Neuron (in vitro differentiated cells): ENCODE measurements around the gene RBM47.

Experiments used
- H2AFZ ChIP-seq: one replicate; pipeline ENCODE4 v1.6.1; 2013; ENCODE audit warnings: low read depth, mild to moderate bottlenecking, inconsistent platforms, low read length, moderate library complexity
- H3K27me3 ChIP-seq: one replicate; pipeline ENCODE4 v1.6.1; 2013; ENCODE audit warnings: low read length; ENCODE audit not compliant: insufficient read depth
- H3K36me3 ChIP-seq: one replicate; pipeline ENCODE4 v1.6.1; 2013; ENCODE audit warnings: low read length; ENCODE audit not compliant: insufficient read depth
- H3K4me1 ChIP-seq: one replicate; pipeline ENCODE4 v1.6.1; 2013; ENCODE audit warnings: low read length; ENCODE audit not compliant: insufficient read depth
- H3K4me3 ChIP-seq: 2 replicates; pipeline ENCODE4 v1.5.1; 2013; ENCODE audit warnings: mild to moderate bottlenecking, low read length, moderate library complexity
- H3K9me3 ChIP-seq: one replicate; pipeline ENCODE4 v1.6.1; 2013; ENCODE audit warnings: low read length

RBM47 gene

GRCh38 chr4:40577588-40578253, 51.9 kb downstream of the RBM47 start:
- Histone ChIP-seq H3K4me1 (no peaks in the 10 kb centered on the region), H3K36me3 (no peaks in the 10 kb centered on the region), H3K9me3 (no peaks in the 10 kb centered on the region), H2AFZ (no peak overlapping the region), H3K4me3 (no peak overlapping the region), H3K27me3 (no peaks in the 10 kb centered on the region)

- no peaks in the 10 kb centered on the region for H3K36me3 ChIP-seq
- H2AFZ ChIP-seq = no peak overlapping the region
- no peaks in the 10 kb centered on the region for H3K9me3 ChIP-seq
- H3K4me1 ChIP-seq = no peaks in the 10 kb centered on the region
- no peaks in the 10 kb centered on the region for H3K27me3 ChIP-seq
- no peak overlapping the region for H3K4me3 ChIP-seq
Observed at GRCh38 chr4:40576651-40577480, 52.8 kb downstream of the RBM47 start.

DNA sequence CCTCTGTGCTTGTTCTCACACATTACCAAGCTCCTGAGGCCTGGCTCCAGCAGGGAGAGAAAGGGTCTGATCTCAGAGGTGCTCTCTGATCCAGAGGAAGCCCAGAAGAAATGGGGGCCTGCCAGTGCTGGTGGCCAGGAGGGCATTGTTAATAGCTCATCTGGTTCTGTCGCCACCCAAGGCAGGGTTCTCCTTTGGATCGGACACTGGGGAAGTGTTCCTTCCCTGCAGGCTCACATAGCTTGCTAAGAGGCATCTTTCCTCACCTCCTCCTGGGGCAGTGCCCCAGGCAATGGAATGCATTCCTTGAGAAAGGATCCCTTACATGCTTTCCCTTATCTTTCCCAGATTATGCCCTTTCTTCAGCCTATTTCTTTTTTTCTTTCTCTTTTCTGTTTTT, 53.8 kb downstream of the RBM47 start:
- no peaks in the 10 kb centered on the region for H3K4me1 ChIP-seq
- H3K36me3 ChIP-seq = no peaks in the 10 kb centered on the region
- no peaks in the 10 kb centered on the region for H3K27me3 ChIP-seq
- H3K9me3 ChIP-seq = no peaks in the 10 kb centered on the region
- no peak overlapping the region for H3K4me3 ChIP-seq
- no peak overlapping the region for H2AFZ ChIP-seq

GRCh38 chr4:40573593-40574311, 55.9 kb downstream of the RBM47 start:
- no peak overlapping the region for H3K4me3 ChIP-seq
- H2AFZ ChIP-seq = no peak overlapping the region
- H3K9me3 ChIP-seq = no peaks in the 10 kb centered on the region
- H3K27me3 ChIP-seq = no peaks in the 10 kb centered on the region
- no peaks in the 10 kb centered on the region for H3K36me3 ChIP-seq
- no peaks in the 10 kb centered on the region for H3K4me1 ChIP-seq

DNA sequence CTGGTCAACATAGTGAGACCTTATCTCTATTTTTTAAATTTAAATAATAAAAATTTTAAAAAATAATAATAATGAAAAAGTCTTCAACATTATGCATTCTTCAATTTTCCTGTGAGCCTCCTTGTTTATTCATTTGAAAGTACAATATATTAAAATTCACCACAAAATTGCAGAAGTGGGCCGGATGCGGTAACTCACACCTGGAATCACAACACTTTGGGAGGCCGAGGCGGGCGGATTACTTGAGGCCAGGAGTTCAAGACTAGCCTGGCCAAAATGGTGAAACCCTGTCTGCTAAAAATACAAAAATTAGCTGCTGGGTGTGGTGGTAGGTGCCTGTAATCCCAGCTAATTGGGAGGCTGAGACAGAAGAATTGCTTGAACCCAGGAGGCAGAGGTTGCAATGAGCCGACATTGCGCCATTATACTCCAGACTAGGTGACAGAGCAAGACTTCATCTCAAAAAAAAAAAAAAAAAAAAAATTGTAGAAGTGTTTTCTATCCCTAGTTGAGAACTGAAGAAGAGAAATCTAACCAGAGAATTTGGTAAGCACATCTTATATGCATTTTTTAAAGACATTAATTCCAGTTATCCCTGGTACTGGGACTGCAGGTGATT, 56.9 kb downstream of the RBM47 start:
- Histone ChIP-seq H3K9me3 (no peaks in the 10 kb centered on the region), H3K4me3 (no peak overlapping the region), H2AFZ (no peak overlapping the region), H3K36me3 (no peaks in the 10 kb centered on the region), H3K27me3 (no peaks in the 10 kb centered on the region), H3K4me1 (no peaks in the 10 kb centered on the region)

- H3K4me1 ChIP-seq = no peaks in the 10 kb centered on the region
- H3K9me3 ChIP-seq = no peaks in the 10 kb centered on the region
- H3K4me3 ChIP-seq = no peak overlapping the region
- no peaks in the 10 kb centered on the region for H3K27me3 ChIP-seq
- no peaks in the 10 kb centered on the region for H3K36me3 ChIP-seq
- no peak overlapping the region for H2AFZ ChIP-seq
Observed at GRCh38 chr4:40571208-40571607, 58.5 kb downstream of the RBM47 start.

DNA sequence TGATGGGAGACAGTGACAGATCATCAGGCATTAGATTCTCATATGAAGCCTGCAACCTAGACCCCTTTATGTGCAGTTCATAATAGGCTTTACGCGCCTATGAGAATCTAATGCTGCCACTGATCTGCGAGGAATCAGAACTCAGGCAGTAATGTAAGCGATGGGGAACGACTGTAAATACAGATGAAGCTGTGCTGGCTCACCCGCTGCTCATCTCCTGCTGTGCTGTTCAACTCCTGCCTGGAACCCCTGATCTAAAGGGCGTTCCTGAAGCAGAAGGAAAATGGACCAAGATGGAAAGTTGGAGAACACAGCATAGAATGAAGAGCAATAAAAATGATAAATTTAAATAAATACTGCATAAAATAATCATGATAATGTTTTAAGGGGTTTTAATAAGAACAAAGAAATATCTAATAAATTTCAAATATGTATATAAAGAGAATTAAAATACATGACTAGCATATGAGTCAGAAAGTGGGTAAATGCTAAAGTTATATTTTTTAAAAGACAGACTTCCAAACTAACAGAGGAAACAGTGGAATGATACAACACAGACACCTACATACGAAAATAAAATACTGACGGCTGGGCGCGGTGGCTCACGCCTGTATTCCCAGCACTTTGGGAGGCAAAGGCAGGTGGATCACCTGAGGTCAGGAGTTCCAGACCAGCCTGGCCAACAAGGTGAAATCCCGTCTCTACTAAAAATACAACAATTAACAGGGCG, 59.2 kb downstream of the RBM47 start:
- Histone ChIP-seq H3K36me3 (no peaks in the 10 kb centered on the region), H3K4me3 (no peak overlapping the region), H3K27me3 (no peaks in the 10 kb centered on the region), H3K9me3 (no peaks in the 10 kb centered on the region), H3K4me1 (no peaks in the 10 kb centered on the region), H2AFZ (no peak overlapping the region)

DNA sequence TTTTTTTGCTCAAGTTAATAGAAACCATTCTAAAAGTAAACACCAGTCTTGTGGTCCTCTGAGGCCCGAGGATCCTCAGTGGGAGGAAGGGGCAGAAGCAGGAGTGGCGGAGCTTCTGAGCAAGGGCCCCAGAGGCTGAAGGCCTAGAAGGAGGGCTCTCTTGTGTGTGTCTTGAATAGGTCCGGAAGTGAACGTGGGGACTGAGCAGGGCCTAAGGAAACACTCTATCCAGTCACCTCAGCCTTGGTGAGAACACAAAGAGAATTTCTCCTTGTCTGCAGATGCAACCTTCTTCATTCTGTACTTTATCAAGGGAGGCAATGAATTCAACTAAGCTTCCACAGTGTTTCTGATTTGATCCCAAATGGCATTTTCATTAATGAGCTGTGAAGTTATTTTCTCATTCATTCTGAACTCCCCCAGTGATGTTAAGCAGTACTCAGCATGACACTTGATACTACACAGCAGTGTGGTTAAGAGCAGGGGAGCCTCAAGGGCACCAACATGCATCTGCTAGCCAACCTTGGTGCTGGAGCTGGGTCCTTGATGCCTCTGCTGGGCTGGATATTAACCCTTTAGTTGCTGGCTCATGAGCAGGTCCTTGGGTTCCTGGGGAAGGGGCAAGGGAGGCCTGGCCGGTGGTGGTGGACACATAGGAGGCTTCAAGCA, 64.7 kb downstream of the RBM47 start:
- no peaks in the 10 kb centered on the region for H3K9me3 ChIP-seq
- no peaks in the 10 kb centered on the region for H3K36me3 ChIP-seq
- H3K4me1 ChIP-seq = no peaks in the 10 kb centered on the region
- H3K4me3 ChIP-seq = no peak overlapping the region
- no peak overlapping the region for H2AFZ ChIP-seq
- no peaks in the 10 kb centered on the region for H3K27me3 ChIP-seq

GRCh38 chr4:40564004-40564403, 65.7 kb downstream of the RBM47 start:
- no peaks in the 10 kb centered on the region for H3K27me3 ChIP-seq
- H3K36me3 ChIP-seq = no peaks in the 10 kb centered on the region
- H3K4me3 ChIP-seq = no peak overlapping the region
- no peaks in the 10 kb centered on the region for H3K9me3 ChIP-seq
- no peak overlapping the region for H2AFZ ChIP-seq
- no peaks in the 10 kb centered on the region for H3K4me1 ChIP-seq

DNA sequence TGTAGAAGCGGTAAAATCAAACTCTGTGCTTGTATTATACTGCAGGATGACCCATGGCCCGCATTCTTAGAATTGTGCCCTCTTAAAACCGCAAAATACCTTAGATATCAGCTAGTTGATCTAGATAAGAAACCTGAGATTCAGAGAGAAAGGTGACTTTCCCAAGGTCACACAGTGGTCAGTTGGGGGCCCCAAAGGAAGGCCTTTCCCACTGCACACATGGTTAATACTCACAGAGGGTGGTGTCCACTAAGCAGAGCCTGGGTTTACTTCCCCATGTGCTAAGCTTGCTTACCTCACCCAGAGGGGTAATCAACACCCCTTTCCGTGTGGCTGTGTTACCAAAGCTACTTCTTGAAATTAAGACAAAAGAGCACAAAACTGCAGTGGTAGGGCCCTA, 66.3 kb downstream of the RBM47 start:
- Histone ChIP-seq H3K27me3 (no peaks in the 10 kb centered on the region), H2AFZ (no peak overlapping the region), H3K4me1 (no peaks in the 10 kb centered on the region), H3K4me3 (no peak overlapping the region), H3K36me3 (no peaks in the 10 kb centered on the region), H3K9me3 (no peaks in the 10 kb centered on the region)

DNA sequence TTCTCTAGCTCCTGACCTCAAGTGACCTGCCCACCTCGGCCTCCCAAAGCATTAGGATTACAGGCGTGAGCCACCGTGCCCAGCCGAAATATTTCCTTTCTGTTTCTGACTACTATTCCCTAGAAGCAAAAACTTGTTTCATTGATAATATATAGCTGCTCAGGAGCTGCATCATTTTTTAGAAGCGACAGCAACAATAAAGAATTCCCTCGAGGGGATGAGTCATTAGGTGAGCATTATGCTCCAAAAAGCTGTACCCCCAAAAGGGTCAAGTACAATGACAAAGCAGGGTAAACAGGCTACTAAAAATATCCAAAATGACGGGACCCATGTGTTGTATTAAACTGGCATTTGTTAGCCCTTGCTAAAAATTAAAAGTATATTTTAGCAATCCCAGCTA, 67.0 kb downstream of the RBM47 start:
- Histone ChIP-seq H3K36me3 (no peaks in the 10 kb centered on the region), H3K4me1 (no peaks in the 10 kb centered on the region), H3K27me3 (no peaks in the 10 kb centered on the region), H3K9me3 (no peaks in the 10 kb centered on the region), H2AFZ (no peak overlapping the region), H3K4me3 (no peak overlapping the region)

DNA sequence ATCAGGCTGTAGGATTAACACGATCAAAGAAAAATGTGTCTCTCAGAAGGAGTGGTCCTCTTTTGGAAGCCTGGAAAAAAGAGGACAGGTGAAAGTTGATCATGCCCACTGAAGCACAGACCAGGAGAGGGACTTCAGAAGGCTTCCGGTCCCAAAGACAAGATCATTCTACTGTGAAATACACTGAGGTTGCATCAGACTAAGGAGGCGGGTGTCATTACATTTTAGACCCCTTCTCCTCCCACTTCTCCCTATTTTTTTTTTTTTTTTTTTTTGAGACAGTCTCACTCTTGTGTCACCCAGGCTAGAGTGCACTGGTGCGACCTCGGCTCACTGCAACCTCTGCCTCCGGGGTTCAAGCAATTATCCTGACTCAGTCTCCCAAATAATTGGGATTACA, 67.5 kb downstream of the RBM47 start:
- Histone ChIP-seq H3K36me3 (no peaks in the 10 kb centered on the region), H3K4me3 (no peak overlapping the region), H2AFZ (no peak overlapping the region), H3K9me3 (no peaks in the 10 kb centered on the region), H3K27me3 (no peaks in the 10 kb centered on the region), H3K4me1 (no peaks in the 10 kb centered on the region)
